A673 (cell line): ENCODE data around the gene NPIPA5.
"Not testable (repeated sequence)": the region's sequence is repeated elsewhere in the genome, so short reads cannot be mapped to it uniquely, and the experiment has no call there.

Source experiments
- CTCF ChIP-seq: fragments of 300-800, 200-600 bp; sonication (generic); conservative IDR thresholded peaks from 2 replicates; pipeline ENCODE4 v1.5.1; 2017; ENCODE audit warnings: low read depth, mild to moderate bottlenecking, antibody characterized with exemption, low read length, moderate library complexity, mixed read lengths
- EZH2 ChIP-seq: fragments of 200-600 bp; sonication (generic); IDR thresholded peaks from 2 replicates; pipeline ENCODE4 v1.6.1; 2017; ENCODE audit warnings: borderline replicate concordance, low read depth, mild to moderate bottlenecking, mixed read lengths, antibody characterized with exemption, low read length; ENCODE audit not compliant: poor library complexity, severe bottlenecking

GRCh38 chr16:15324954-15325353, 53.1 kb downstream of the NPIPA5 start:
- not testable (repeated sequence) for TF ChIP-seq CTCF, EZH2
